Measurements from ENCODE around the gene KLF11. TPM values are rescaled to one million over a fixed set of nuclear protein-coding genes. Genes with fewer than 3 reads are reported as not detected.

KLF11 gene
- total RNA-seq, 1 experiment from 2014 or later: 6.9 TPM

DNA sequence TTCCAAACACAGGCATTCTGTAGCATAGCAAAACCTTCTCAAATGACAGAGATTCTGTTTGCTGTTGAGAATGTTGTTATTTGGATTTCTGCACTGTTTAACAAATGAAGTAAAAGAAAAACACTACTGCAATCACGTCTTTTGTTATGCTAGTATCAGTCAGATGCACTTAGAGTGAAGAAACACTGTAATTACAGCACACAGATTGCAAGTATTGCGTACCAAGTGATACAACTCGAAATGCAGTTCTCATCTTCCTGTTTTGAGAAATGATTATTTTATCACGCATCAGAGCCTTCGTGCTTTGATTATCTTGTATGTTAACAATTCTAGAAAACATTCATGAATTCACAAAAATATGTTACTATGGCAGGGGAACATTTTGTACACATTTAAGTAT, 41.8 kb upstream of the KLF11 start:
- TF ChIP-seq, protein P1, sequence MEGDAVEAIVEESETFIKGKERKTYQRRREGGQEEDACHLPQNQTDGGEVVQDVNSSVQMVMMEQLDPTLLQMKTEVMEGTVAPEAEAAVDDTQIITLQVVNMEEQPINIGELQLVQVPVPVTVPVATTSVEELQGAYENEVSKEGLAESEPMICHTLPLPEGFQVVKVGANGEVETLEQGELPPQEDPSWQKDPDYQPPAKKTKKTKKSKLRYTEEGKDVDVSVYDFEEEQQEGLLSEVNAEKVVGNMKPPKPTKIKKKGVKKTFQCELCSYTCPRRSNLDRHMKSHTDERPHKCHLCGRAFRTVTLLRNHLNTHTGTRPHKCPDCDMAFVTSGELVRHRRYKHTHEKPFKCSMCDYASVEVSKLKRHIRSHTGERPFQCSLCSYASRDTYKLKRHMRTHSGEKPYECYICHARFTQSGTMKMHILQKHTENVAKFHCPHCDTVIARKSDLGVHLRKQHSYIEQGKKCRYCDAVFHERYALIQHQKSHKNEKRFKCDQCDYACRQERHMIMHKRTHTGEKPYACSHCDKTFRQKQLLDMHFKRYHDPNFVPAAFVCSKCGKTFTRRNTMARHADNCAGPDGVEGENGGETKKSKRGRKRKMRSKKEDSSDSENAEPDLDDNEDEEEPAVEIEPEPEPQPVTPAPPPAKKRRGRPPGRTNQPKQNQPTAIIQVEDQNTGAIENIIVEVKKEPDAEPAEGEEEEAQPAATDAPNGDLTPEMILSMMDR (IDR thresholded peaks at IDR 0.05; ENCODE audit: unreplicated experiment): no peak
- no TSS peak for BruUV-seq (replicated peaks)
- no peaks in the 10 kb centered on the region for H3K4me1 Mint-ChIP-seq (ENCODE audit: low read depth, unreplicated experiment)
- H3K4me3 Mint-ChIP-seq (ENCODE audit: low read depth, unreplicated experiment): no peak overlapping the region
- intact Hi-C loops (cut with micrococcal nuclease; ENCODE audit: unreplicated experiment): no loop called here
- no peaks in the 10 kb centered on the region for H3K27me3 Mint-ChIP-seq (ENCODE audit: unreplicated experiment)
- CTCF ChIA-PET: no interaction called here
- no peaks in the 10 kb centered on the region for H3K9me3 Mint-ChIP-seq (ENCODE audit: low read depth, unreplicated experiment)
- DNase-seq: no peak
- H3K27ac Mint-ChIP-seq (ENCODE audit: unreplicated experiment): no peak overlapping the region
- H3K36me3 Mint-ChIP-seq (ENCODE audit: insufficient read depth, unreplicated experiment): no peaks in the 10 kb centered on the region

DNA sequence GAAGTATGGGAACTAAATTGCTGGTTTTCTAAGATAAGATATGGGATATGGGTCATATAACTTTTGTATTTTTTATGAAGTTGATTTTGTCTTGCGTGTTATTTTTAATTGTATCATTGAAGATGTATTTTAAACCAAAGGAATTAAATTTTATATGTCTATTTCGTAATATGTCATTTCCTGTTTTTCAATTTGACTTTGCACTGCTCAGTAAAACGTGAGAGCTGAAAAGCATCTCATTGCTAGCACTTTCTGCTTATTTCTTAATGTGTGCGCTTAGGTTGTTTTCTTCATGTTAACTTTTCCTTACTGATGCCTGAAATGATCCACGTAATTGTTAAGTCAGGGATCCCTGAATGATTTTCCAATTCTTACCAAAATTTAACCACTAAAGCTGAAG, 41.2 kb upstream of the KLF11 start:
- Mint-ChIP-seq H3K27ac (ENCODE audit: unreplicated experiment) (no peak overlapping the region), H3K9me3 (ENCODE audit: low read depth, unreplicated experiment) (no peaks in the 10 kb centered on the region), H3K27me3 (ENCODE audit: unreplicated experiment) (no peaks in the 10 kb centered on the region), H3K4me1 (ENCODE audit: low read depth, unreplicated experiment) (no peaks in the 10 kb centered on the region), H3K4me3 (ENCODE audit: low read depth, unreplicated experiment) (no peak overlapping the region), H3K36me3 (ENCODE audit: insufficient read depth, unreplicated experiment) (no peaks in the 10 kb centered on the region)
- DNase-seq: no peak
- no TSS peak for BruUV-seq (replicated peaks)
- CTCF ChIA-PET: no interaction called here
- intact Hi-C loops (cut with micrococcal nuclease; ENCODE audit: unreplicated experiment): no loop called here
- TF ChIP-seq, protein P1 (IDR thresholded peaks at IDR 0.05; ENCODE audit: unreplicated experiment): no peak

DNA sequence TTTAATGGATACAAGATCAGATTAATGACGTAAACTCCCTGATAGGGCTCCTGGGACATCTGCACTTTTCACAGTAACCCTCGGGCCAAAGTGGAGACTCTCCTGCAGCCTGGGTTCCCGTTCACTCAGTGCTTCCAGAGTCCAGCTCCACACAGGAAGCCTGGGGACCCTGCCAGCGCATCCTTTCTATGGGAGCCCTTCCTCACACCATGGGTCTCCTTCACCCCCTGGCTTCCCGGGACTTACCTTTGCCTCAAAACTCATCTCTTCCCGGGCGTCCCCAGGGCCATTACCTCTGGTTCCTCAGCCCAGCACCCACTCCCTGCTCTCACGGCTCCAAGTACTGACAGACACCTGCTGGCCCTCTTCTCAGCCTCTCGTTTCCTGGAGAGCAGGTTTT, 40.7 kb upstream of the KLF11 start:
- H3K27me3 Mint-ChIP-seq (ENCODE audit: unreplicated experiment): no peaks in the 10 kb centered on the region
- no peaks in the 10 kb centered on the region for H3K36me3 Mint-ChIP-seq (ENCODE audit: insufficient read depth, unreplicated experiment)
- CTCF ChIA-PET: no interaction called here
- H3K4me1 Mint-ChIP-seq (ENCODE audit: low read depth, unreplicated experiment): no peaks in the 10 kb centered on the region
- no TSS peak for BruUV-seq (replicated peaks)
- TF ChIP-seq, protein P1 (IDR thresholded peaks at IDR 0.05; ENCODE audit: unreplicated experiment): no peak
- DNase-seq: no peak
- no peak overlapping the region for H3K4me3 Mint-ChIP-seq (ENCODE audit: low read depth, unreplicated experiment)
- intact Hi-C loops (cut with micrococcal nuclease; ENCODE audit: unreplicated experiment): no loop called here
- no peaks in the 10 kb centered on the region for H3K9me3 Mint-ChIP-seq (ENCODE audit: low read depth, unreplicated experiment)
- no peak overlapping the region for H3K27ac Mint-ChIP-seq (ENCODE audit: unreplicated experiment)

DNA sequence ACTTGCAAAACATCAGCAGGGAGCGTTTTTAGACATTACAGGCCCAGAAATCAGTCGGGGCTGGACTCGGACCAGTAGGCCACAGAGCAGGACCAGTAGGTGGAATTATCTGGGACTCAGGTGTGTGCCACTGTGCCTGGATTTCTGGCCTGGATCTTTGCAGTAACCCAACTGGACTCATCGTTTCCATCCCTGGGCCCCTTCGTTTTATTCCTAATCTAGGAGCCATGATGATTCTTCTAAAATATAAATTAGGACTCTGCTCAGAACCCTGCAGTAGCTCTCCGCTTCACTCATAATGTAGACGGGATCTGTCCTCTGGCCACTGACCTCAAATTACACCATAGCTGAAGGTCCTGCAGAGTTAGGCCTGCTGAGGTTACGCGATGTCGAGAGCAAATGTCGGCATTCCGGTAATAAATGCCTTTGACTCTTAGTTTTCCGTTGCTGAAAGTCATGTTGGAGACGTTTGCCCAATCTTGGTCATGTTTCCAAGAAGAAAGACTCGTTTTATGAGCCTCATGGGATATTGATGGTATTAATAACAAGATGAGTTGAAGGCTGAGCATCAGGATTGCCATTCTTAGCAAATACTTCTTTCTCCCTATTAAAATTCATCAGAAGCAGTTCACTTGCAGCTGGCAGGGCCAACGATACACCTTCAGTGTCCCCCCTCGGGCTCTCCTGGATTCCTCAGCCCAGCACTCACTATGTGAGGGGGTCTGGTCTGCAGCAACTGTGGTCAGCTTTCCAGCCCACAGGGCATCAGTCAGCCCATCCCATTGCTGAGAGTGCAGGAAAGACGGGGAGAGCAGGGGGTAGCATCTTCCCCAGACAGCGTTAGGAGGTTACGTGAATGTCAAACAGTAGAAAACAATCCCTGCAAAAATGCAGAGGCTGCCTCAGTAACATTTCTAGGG, 39.9 kb upstream of the KLF11 start:
- H3K4me3 Mint-ChIP-seq (ENCODE audit: low read depth, unreplicated experiment): no peak overlapping the region
- no TSS peak for BruUV-seq (replicated peaks)
- intact Hi-C loops (cut with micrococcal nuclease; ENCODE audit: unreplicated experiment): no loop called here
- H3K36me3 Mint-ChIP-seq (ENCODE audit: insufficient read depth, unreplicated experiment): no peaks in the 10 kb centered on the region
- H3K9me3 Mint-ChIP-seq (ENCODE audit: low read depth, unreplicated experiment): no peaks in the 10 kb centered on the region
- CTCF ChIA-PET: no interaction called here
- H3K4me1 Mint-ChIP-seq (ENCODE audit: low read depth, unreplicated experiment): no peaks in the 10 kb centered on the region
- no peaks in the 10 kb centered on the region for H3K27me3 Mint-ChIP-seq (ENCODE audit: unreplicated experiment)
- DNase-seq: no peak
- H3K27ac Mint-ChIP-seq (ENCODE audit: unreplicated experiment): no peak overlapping the region
- TF ChIP-seq, protein P1 (IDR thresholded peaks at IDR 0.05; ENCODE audit: unreplicated experiment): no peak

All from Calu3 (cell line).